HEK293 (cell line): ENCODE results near the gene LRP6.

ENCODE experiments used
- CTCF ChIA-PET: fragments of 350-600 bp; formaldehyde crosslinking; extraction: SDS; loops from one replicate; lab custom pipeline; 2021; ENCODE audit warnings: antibody characterized with exemption; lab: Yijun Ruan, JAX
- POLR2A ChIA-PET: fragments of 300-600 bp; formaldehyde crosslinking; extraction: SDS; loops from one replicate; lab custom pipeline; 2020; ENCODE audit warnings: antibody characterized with exemption, inconsistent platforms; lab: Yijun Ruan, JAX
- H3K27ac ChIP-seq: fragments of 200-500 bp; sonication (Bioruptor generic); 2 replicates; pipeline ENCODE4 v1.5.1; 2014; ENCODE audit warnings: low read depth, low read length, control low read depth, inconsistent platforms; ENCODE audit errors: extremely low read depth
- H3K36me3 ChIP-seq, 2 experiments: fragments of 200-500 bp in 1 of 2; sonication (Bioruptor generic) in 1 of 2; 1 replicate in 1 of 2; 2 replicates in 1 of 2; pipeline ENCODE4 v1.5.1; 2014 to 2017; ENCODE audit warnings: inconsistent platforms in 2 of 2, low read length in 2 of 2; ENCODE audit not compliant: control insufficient read depth in 2 of 2, insufficient read depth in 1 of 2
- H3K4me1 ChIP-seq: fragments of 200-500 bp; sonication (Bioruptor generic); 2 replicates; pipeline ENCODE4 v1.5.1; 2014; ENCODE audit warnings: mild to moderate bottlenecking, low read length, inconsistent platforms; ENCODE audit not compliant: control insufficient read depth, insufficient read depth
- H3K4me3 ChIP-seq: 2 replicates; pipeline ENCODE4 v1.5.1; 2011; ENCODE audit warnings: low read depth, mild to moderate bottlenecking, control low read depth, low read length, moderate library complexity
- H3K9me3 ChIP-seq: fragments of 200-500 bp; sonication (Bioruptor generic); 2 replicates; pipeline ENCODE4 v1.5.1; 2014; ENCODE audit warnings: low read depth, low read length, inconsistent platforms; ENCODE audit not compliant: control insufficient read depth, insufficient read depth
- AEBP2 ChIP-seq: fragments of 450-650 bp; formaldehyde crosslinking; IDR thresholded peaks from 2 replicates; pipeline ENCODE4 v1.5.1; 2016; ENCODE audit warnings: missing biosample characterization, missing genetic modification characterization, borderline replicate concordance
- EGR2 ChIP-seq: fragments of 450-650 bp; formaldehyde crosslinking; IDR thresholded peaks from 2 replicates; pipeline ENCODE4 v1.5.1; 2016; ENCODE audit warnings: low read depth, missing biosample characterization, missing genetic modification characterization
- KLF16 ChIP-seq: fragments of 450-650 bp; formaldehyde crosslinking; IDR thresholded peaks from 2 replicates; pipeline ENCODE4 v1.5.1; 2017; ENCODE audit warnings: missing biosample characterization, missing genetic modification characterization
- KLF9 ChIP-seq: fragments of 450-650 bp; formaldehyde crosslinking; IDR thresholded peaks from 2 replicates; pipeline ENCODE4 v1.5.1; 2016; ENCODE audit warnings: missing biosample characterization, missing genetic modification characterization, low read depth
- PRDM1 ChIP-seq: fragments of 450-650 bp; formaldehyde crosslinking; IDR thresholded peaks from 2 replicates; pipeline ENCODE4; 2016; ENCODE audit warnings: missing biosample characterization, missing genetic modification characterization
- SP7 ChIP-seq: fragments of 450-650 bp; formaldehyde crosslinking; IDR thresholded peaks from 2 replicates; pipeline ENCODE4 v1.5.1; 2016; ENCODE audit warnings: missing biosample characterization, missing genetic modification characterization
- ZBTB11 ChIP-seq: fragments of 450-650 bp; formaldehyde crosslinking; conservative IDR thresholded peaks from 2 replicates; pipeline ENCODE4 v1.5.1; 2016; ENCODE audit warnings: low read depth, missing biosample characterization, missing genetic modification characterization
- ZBTB20 ChIP-seq: fragments of 450-650 bp; formaldehyde crosslinking; IDR thresholded peaks from 2 replicates; pipeline ENCODE4 v1.5.1; 2016; ENCODE audit warnings: missing biosample characterization, missing genetic modification characterization
- ZFP69B ChIP-seq: fragments of 450-650 bp; formaldehyde crosslinking; IDR thresholded peaks from 2 replicates; pipeline ENCODE4 v1.5.1; 2016; ENCODE audit warnings: missing biosample characterization, missing genetic modification characterization
- ZNF114 ChIP-seq: fragments of 450-650 bp; formaldehyde crosslinking; IDR thresholded peaks from 2 replicates; pipeline ENCODE4 v1.5.0; 2017; ENCODE audit warnings: missing biosample characterization, missing genetic modification characterization
- ZNF140 ChIP-seq: fragments of 450-650 bp; formaldehyde crosslinking; IDR thresholded peaks from 2 replicates; pipeline ENCODE4 v1.5.1; 2016; ENCODE audit warnings: missing biosample characterization, missing genetic modification characterization
- ZNF175 ChIP-seq: fragments of 450-650 bp; formaldehyde crosslinking; IDR thresholded peaks from 2 replicates; pipeline ENCODE4 v1.5.1; 2016; ENCODE audit warnings: missing biosample characterization, missing genetic modification characterization
- ZNF223 ChIP-seq: fragments of 450-650 bp; formaldehyde crosslinking; IDR thresholded peaks from 2 replicates; pipeline ENCODE4 v1.5.1; 2016; ENCODE audit warnings: missing biosample characterization, missing genetic modification characterization
- ZNF248 ChIP-seq: fragments of 450-650 bp; formaldehyde crosslinking; IDR thresholded peaks from 2 replicates; pipeline ENCODE4 v1.5.1; 2017; ENCODE audit warnings: missing biosample characterization, missing genetic modification characterization
- ZNF423 ChIP-seq: fragments of 450-650 bp; formaldehyde crosslinking; IDR thresholded peaks from 2 replicates; pipeline ENCODE4 v1.5.1; 2016; ENCODE audit warnings: missing biosample characterization, missing genetic modification characterization
- ZNF48 ChIP-seq: fragments of 450-650 bp; formaldehyde crosslinking; IDR thresholded peaks from 2 replicates; pipeline ENCODE4 v1.5.1; 2016; ENCODE audit warnings: missing biosample characterization, missing genetic modification characterization
- ZNF501 ChIP-seq: fragments of 450-650 bp; formaldehyde crosslinking; IDR thresholded peaks from 2 replicates; pipeline ENCODE4 v1.5.1; 2016; ENCODE audit warnings: missing biosample characterization, missing genetic modification characterization
- ZNF692 ChIP-seq: fragments of 450-650 bp; formaldehyde crosslinking; IDR thresholded peaks from 2 replicates; pipeline ENCODE4 v1.5.1; 2016; ENCODE audit warnings: missing biosample characterization, missing genetic modification characterization
- ZNF785 ChIP-seq: fragments of 450-650 bp; formaldehyde crosslinking; IDR thresholded peaks from 2 replicates; pipeline ENCODE4 v1.5.1; 2016; ENCODE audit warnings: missing biosample characterization, missing genetic modification characterization
- ZXDB ChIP-seq: fragments of 450-650 bp; formaldehyde crosslinking; IDR thresholded peaks from 2 replicates; pipeline ENCODE4 v1.5.1; 2016; ENCODE audit warnings: missing biosample characterization, missing genetic modification characterization

LRP6 gene

GRCh38 chr12:12133259-12133658 lies 133.6 kb downstream of the LRP6 start:
- TF ChIP-seq ZNF48 (tag by site-specific recombination) (no peak), KLF9 (tag by site-specific recombination) (no peak), ZNF175 (tag by site-specific recombination) (no peak)
- TF ChIP-seq, all 188 proteins: peak for 0
- no peaks in the 10 kb centered on the region for H3K9me3 ChIP-seq
- H3K4me3 ChIP-seq: no peak overlapping the region
- ChIA-PET CTCF (no interaction called here), POLR2A (no interaction called here)
- H3K27ac ChIP-seq: no peak overlapping the region
- peaks cover 12 to 19% of the 10 kb centered on the region in 2 experiments for H3K36me3 ChIP-seq
- H3K4me1 ChIP-seq: no peaks in the 10 kb centered on the region

GRCh38 chr12:12128670-12129069 lies 138.2 kb downstream of the LRP6 start:
- no peak overlapping the region for H3K4me3 ChIP-seq
- POLR2A ChIA-PET: no interaction called here
- peaks cover 26 to 46% of the 10 kb centered on the region in 2 experiments for H3K36me3 ChIP-seq
- no peak overlapping the region for H3K27ac ChIP-seq
- no peaks in the 10 kb centered on the region for H3K9me3 ChIP-seq
- CTCF ChIA-PET: no interaction called here
- no peaks in the 10 kb centered on the region for H3K4me1 ChIP-seq
- TF ChIP-seq EGR2 (0 out of 2 replicates have a peak, but pooled peaks have one; percentile 16), ZNF692 (tag by site-specific recombination) (no peak)

GRCh38 chr12:12127304-12127703 lies 139.5 kb downstream of the LRP6 start:
- H3K36me3 ChIP-seq: peaks cover 30 to 53% of the 10 kb centered on the region in 2 experiments
- TF ChIP-seq ZBTB11: no peak
- no peak for TF ChIP-seq AEBP2 (tag by site-specific recombination)
- TF ChIP-seq ZNF223 (tag by site-specific recombination): no peak
- no peak for TF ChIP-seq ZNF785 (tag by site-specific recombination)
- no peak for TF ChIP-seq ZBTB20 (tag by site-specific recombination)
- TF ChIP-seq ZFP69B (tag by site-specific recombination): no peak
- no peak for TF ChIP-seq ZNF140 (tag by site-specific recombination)
- no peak for TF ChIP-seq SP7 (tag by site-specific recombination)
- no peak for TF ChIP-seq ZNF423 (tag by site-specific recombination)
- no peak for TF ChIP-seq ZNF48 (tag by site-specific recombination)
- TF ChIP-seq ZNF114 (tag by site-specific recombination): no peak
- TF ChIP-seq ZNF248: no peak
- TF ChIP-seq ZNF501 (tag by site-specific recombination): no peak
- no peak for TF ChIP-seq ZXDB
- TF ChIP-seq PRDM1: no peak
- TF ChIP-seq KLF16 (tag by site-specific recombination): no peak
- no peak overlapping the region for H3K4me3 ChIP-seq
- H3K9me3 ChIP-seq: no peaks in the 10 kb centered on the region
- no peak overlapping the region for H3K27ac ChIP-seq
- ChIA-PET POLR2A (interaction anchor here (0.6 kb wide), 1 partner anchor 27 kb away, joined by 3 read pairs; no protein-coding TSS in a partner anchor), CTCF (interaction anchor here (0.6 to 1.0 kb wide), 3 partner anchors 10 to 202 kb away, joined by 3 read pairs; no protein-coding TSS in a partner anchor)
- H3K4me1 ChIP-seq: 0 out of 2 replicates have a peak, but pooled peaks cover 4% of the 10 kb centered on the region
